A673 (cell line): ENCODE data around the gene ELFN2. TPM values are rescaled to one million over a fixed set of nuclear protein-coding genes. Genes with fewer than 3 reads are reported as not detected.

Experiments used
- BruUV-seq: library from RNA; stranded (reverse); fragments of 400-500 nt; replicated peaks from 2 replicates; lab custom pipeline; 2021; lab: Mats Ljungman, UMichigan
- CTCF ChIA-PET: fragments of 300-600 bp; sonication (Branson Sonifier 250); formaldehyde crosslinking; loops from one replicate; lab custom pipeline; 2022; ENCODE audit warnings: antibody characterized with exemption; lab: Charles Lee
- POLR2A ChIA-PET: fragments of 300-600 bp; sonication (Branson Sonifier 250); formaldehyde crosslinking; loops from one replicate; lab custom pipeline; 2022; ENCODE audit warnings: antibody characterized with exemption; ENCODE audit not compliant: low non-redundant PET; lab: Charles Lee
- DNase-seq: peaks from one replicate; pipeline ENCODE4 v3.0.0-alpha.2; 2015; ENCODE audit warnings: low spot score
- H3K27ac ChIP-seq: fragments of 200-600 bp; sonication (generic); 2 replicates; pipeline ENCODE4 v1.5.1; 2016; ENCODE audit warnings: mixed run types, low read depth, mild to moderate bottlenecking, mixed read lengths, antibody characterized with exemption, low read length; ENCODE audit not compliant: poor library complexity, severe bottlenecking
- H3K27me3 ChIP-seq: fragments of 200-600 bp; sonication (generic); replicated peaks from 2 replicates; pipeline ENCODE4 v1.6.1; 2017; ENCODE audit warnings: mixed run types, low read depth, mild to moderate bottlenecking, mixed read lengths, antibody characterized with exemption, low read length; ENCODE audit not compliant: insufficient read depth, poor library complexity
- H3K36me3 ChIP-seq: fragments of 200-600 bp; sonication (generic); 2 replicates; pipeline ENCODE4 v1.6.1; 2016; ENCODE audit warnings: mixed run types, mild to moderate bottlenecking, mixed read lengths, antibody characterized with exemption, low read length; ENCODE audit not compliant: insufficient read depth, poor library complexity, severe bottlenecking
- H3K4me1 ChIP-seq: fragments of 200-600 bp; sonication (generic); 2 replicates; pipeline ENCODE4 v1.6.1; 2017; ENCODE audit warnings: mixed run types, mild to moderate bottlenecking, mixed read lengths, antibody characterized with exemption, low read length; ENCODE audit not compliant: insufficient read depth, poor library complexity, severe bottlenecking
- H3K4me3 ChIP-seq: fragments of 200-600 bp; sonication (generic); 2 replicates; pipeline ENCODE4 v1.5.1; 2016; ENCODE audit warnings: low read depth, mixed run types, mild to moderate bottlenecking, mixed read lengths, low read length; ENCODE audit not compliant: poor library complexity, severe bottlenecking
- H3K9me3 ChIP-seq: fragments of 200-600 bp; sonication (generic); 2 replicates; pipeline ENCODE4 v1.6.1; 2016; ENCODE audit warnings: mixed run types, low read depth, mild to moderate bottlenecking, mixed read lengths, antibody characterized with exemption, low read length; ENCODE audit not compliant: poor library complexity, severe bottlenecking
- EZH2 ChIP-seq: fragments of 200-600 bp; sonication (generic); IDR thresholded peaks from 2 replicates; pipeline ENCODE4 v1.6.1; 2017; ENCODE audit warnings: borderline replicate concordance, low read depth, mild to moderate bottlenecking, mixed read lengths, antibody characterized with exemption, low read length; ENCODE audit not compliant: poor library complexity, severe bottlenecking
- intact Hi-C: fragments of 100-400 bp; cut with micrococcal nuclease; formaldehyde crosslinking; loops from one replicate; pipeline ENCODE4 v1.10.0; 2022; ENCODE audit not compliant: unreplicated experiment
- total RNA-seq: library from RNA; stranded (reverse); gene quantifications from 2 replicates; pipeline ENCODE4 v1.2.3, GENCODE V29; 2021

Gene ELFN2
- total RNA-seq, 1 experiment from 2014 or later = not detected

DNA sequence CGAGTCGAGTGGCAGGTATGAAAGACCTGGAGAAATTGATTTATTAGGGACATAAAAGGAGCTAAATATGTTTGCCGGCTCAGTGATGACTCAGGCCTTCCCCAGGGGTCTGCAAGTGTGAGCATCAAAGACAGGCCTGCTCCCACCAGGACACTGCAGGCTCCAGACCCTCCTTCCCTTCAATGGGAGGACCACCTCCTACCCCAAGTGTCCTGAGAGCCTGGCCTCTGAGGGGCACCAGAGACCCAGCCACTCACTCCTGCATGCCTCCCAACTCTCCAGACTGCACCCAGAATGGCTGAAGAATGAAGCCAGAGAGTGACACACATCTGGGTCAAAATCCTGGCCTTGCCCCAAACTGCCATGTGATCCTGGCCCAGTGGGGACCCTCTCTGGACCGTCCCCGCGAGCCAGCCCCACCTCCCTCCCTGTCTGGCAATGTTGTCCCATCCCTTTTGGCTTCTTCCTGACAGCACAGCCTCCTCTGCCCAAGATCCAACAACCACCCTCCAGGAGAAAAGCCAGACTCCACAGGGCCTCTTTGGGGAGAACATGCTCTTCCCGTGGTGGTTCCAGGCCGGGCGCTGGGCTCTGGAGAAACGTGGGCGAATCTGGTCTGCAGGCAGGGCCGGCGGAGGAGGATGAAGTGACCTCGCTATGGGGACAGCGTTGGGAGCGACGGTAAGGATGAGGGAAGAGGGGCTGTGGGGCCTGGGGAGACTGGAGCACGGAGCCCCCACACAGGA is 108.7 kb downstream of the ELFN2 start:
- Histone ChIP-seq H3K27me3 (peaks cover 3% of the 10 kb centered on the region), H3K9me3 (no peaks in the 10 kb centered on the region), H3K36me3 (no peaks in the 10 kb centered on the region), H3K4me1 (no peaks in the 10 kb centered on the region), H3K27ac (no peak overlapping the region), H3K4me3 (no peak overlapping the region)
- CTCF ChIA-PET = interaction anchor here (1.3 kb wide), 1 partner anchor 110 kb away, joined by 3 read pairs; no protein-coding TSS in a partner anchor
- no TSS peak for BruUV-seq
- intact Hi-C loops = loop anchor here (1.0 to 10.0 kb wide), 2 partner anchors 111 to 246 kb away; partner anchors contain the start of gene CDC42EP1
- POLR2A ChIA-PET = interaction anchor here (0.6 kb wide), 1 partner anchor 200 kb away, joined by 5 read pairs; no protein-coding TSS in a partner anchor
- no peak for DNase-seq
- TF ChIP-seq EZH2 = no peak

Other genes with a start within 250 kb of the ELFN2 start
- 6.3 and 8.6 TPM in 2 replicates for gene C1QTNF6, start 239.2 kb downstream of the ELFN2 start, total RNA-seq
- not detected in 2 replicates for gene SSTR3, start 215.0 kb downstream of the ELFN2 start, total RNA-seq
- 4.0 and 5.8 TPM in 2 replicates for gene RAC2, start 183.2 kb downstream of the ELFN2 start, total RNA-seq
- not detected in 2 replicates for gene CYTH4, start 145.0 kb downstream of the ELFN2 start, total RNA-seq
- not detected in 2 replicates for gene MFNG, start 58.9 kb upstream of the ELFN2 start, total RNA-seq
- gene CARD10, start 91.9 kb upstream of the ELFN2 start, total RNA-seq = 0.26 and 1.0 TPM in 2 replicates
- gene CDC42EP1, start 133.0 kb upstream of the ELFN2 start, total RNA-seq = 1.1 and 1.6 TPM in 2 replicates
- gene LGALS2, start 152.6 kb upstream of the ELFN2 start, total RNA-seq = not detected in 2 replicates
- 74.6 and 79.4 TPM in 2 replicates for gene GGA1, start 181.4 kb upstream of the ELFN2 start, total RNA-seq
- 12.9 and 22.7 TPM in 2 replicates for gene SH3BP1, start 212.2 kb upstream of the ELFN2 start, total RNA-seq
- 57.3 and 63.5 TPM in 2 replicates for gene PDXP, start 231.2 kb upstream of the ELFN2 start, total RNA-seq
- gene LGALS1, start 248.2 kb upstream of the ELFN2 start, total RNA-seq = 269 and 322 TPM in 2 replicates